Muscle layer of colon (tissue), 2 donors: ENCODE data around the gene MAN1A1.
"Not testable (repeated sequence)": the region's sequence is repeated elsewhere in the genome, so short reads cannot be mapped to it uniquely, and the experiment has no call there.

Source experiments
- H3K27ac ChIP-seq: one replicate; pipeline ENCODE4 v1.7.0; 2013; ENCODE audit warnings: low read depth, mild to moderate bottlenecking, low read length, moderate library complexity
- H3K27me3 ChIP-seq, 2 donors: one replicate each; pipeline ENCODE4 v1.7.0; 2013; ENCODE audit warnings: low read length in 2 of 2, mild to moderate bottlenecking in 2 of 2; ENCODE audit not compliant: insufficient read depth in 2 of 2, control insufficient read depth in 1 of 2
- H3K36me3 ChIP-seq: one replicate; pipeline ENCODE4 v1.7.0; 2013; ENCODE audit warnings: mild to moderate bottlenecking, low read length; ENCODE audit not compliant: insufficient read depth
- H3K4me1 ChIP-seq: one replicate; pipeline ENCODE4 v1.7.0; 2013; ENCODE audit warnings: mild to moderate bottlenecking, low read length; ENCODE audit not compliant: insufficient read depth
- H3K4me3 ChIP-seq, 2 donors: one replicate each; pipeline ENCODE4 v1.7.0; 2013; ENCODE audit warnings: low read length in 2 of 2, low read depth in 1 of 2, mild to moderate bottlenecking in 1 of 2, moderate library complexity in 1 of 2
- H3K9ac ChIP-seq: one replicate; pipeline ENCODE4 v1.7.0; 2013; ENCODE audit warnings: low read length
- H3K9me3 ChIP-seq: one replicate; pipeline ENCODE4 v1.7.0; 2013; ENCODE audit warnings: mild to moderate bottlenecking, low read length
- donor health status: abdominal sarcoma.
- donor health status: Adenocarcinoma of cecum.

MAN1A1 gene

DNA sequence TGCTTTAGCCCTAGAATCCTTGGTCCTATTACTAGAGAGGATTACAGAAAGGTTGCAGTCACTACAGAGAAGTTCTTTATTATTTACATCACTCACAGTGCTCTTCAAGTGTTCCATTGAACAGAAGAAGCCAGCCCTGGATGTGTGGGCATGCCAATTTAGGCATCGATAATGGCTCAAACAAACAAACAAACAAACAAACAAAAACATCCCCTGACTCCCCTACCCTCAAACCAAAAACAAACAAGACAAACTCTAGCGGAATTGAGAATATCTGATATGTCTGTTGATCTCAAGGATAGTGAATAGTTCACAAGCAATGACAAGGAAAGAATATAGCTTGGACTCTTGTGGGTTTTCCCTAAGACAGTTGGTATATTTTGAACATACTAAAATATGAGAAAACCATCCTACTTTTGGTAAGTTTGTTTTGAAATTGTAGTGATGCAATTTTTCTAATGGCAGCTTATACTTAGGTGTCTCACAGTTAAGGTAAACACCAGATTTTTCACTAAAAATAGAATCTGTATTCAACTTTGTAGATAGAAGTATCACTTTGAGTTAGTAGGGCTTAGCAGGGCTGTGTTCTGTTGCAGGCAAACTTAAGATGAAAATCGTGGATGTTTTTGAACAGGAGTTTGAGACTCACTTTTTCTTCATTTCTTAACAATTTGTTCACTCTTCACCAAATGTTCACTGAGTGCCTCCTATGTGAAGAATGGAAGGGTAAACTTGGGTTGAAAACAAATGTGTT is 178.3 kb downstream of the MAN1A1 start:
- Histone ChIP-seq H3K4me3 (no peak overlapping the region), H3K27me3 (no peaks in the 10 kb centered on the region), H3K27ac (no peak overlapping the region), H3K9ac (no peak overlapping the region), H3K4me1 (peaks cover 9% of the 10 kb centered on the region), H3K36me3 (no peaks in the 10 kb centered on the region), H3K9me3 (no peaks in the 10 kb centered on the region)

DNA sequence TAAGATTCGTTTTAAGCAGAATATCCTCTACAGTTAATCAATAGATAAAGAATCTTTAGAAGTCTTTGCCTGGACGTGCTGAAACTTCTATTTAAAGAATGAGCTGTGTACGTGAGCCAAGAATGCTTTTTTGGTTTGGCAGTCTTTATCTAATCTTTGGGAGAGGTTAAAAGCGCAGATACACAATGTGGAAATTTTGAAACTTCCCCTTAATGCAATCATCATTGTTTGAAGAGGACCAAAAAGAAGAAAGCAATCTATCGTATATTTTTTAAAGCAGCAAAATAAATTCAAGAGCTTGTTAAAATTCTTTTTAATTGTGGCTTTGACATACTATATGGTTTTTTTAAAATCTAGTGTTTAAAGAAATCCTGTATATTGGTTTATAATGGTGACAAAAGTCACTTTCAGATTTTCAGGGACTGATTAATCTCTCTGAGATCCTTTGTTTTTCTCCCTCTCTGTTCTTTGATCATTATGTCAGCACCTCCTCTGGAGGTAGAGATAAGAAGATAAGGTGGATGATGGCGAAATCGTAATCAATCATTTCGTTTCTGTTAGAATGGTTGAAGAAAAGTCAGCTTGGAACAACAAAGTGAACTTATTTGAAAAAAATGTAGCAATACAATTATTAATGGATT is 179.0 kb downstream of the MAN1A1 start:
- Histone ChIP-seq H3K4me3 (no peak overlapping the region), H3K9me3 (no peaks in the 10 kb centered on the region), H3K9ac (no peak overlapping the region), H3K27ac (no peak overlapping the region), H3K4me1 (peaks cover 9% of the 10 kb centered on the region), H3K36me3 (no peaks in the 10 kb centered on the region), H3K27me3 (no peaks in the 10 kb centered on the region)

DNA sequence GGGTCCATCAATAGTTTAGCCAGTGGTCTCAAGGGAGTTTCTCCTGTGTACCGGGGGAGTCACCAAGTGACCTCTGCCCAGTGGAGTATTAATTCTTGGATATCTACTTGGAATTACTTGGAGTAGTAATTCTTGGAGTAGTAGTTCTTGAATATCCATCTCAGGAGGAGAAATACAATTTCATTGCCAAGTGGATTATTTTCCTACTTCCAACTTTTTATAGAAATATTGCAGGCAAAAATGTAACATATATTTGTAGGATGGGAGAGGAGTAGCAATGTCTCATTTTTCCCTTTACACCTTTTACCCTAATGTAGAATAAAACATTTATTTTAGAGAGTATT is 179.5 kb downstream of the MAN1A1 start:
- no peak overlapping the region for H3K27ac ChIP-seq
- H3K27me3 ChIP-seq: no peaks in the 10 kb centered on the region
- no peaks in the 10 kb centered on the region for H3K9me3 ChIP-seq
- no peaks in the 10 kb centered on the region for H3K36me3 ChIP-seq
- H3K9ac ChIP-seq: no peak overlapping the region
- H3K4me3 ChIP-seq: no peak overlapping the region
- peaks cover 9% of the 10 kb centered on the region for H3K4me1 ChIP-seq

DNA sequence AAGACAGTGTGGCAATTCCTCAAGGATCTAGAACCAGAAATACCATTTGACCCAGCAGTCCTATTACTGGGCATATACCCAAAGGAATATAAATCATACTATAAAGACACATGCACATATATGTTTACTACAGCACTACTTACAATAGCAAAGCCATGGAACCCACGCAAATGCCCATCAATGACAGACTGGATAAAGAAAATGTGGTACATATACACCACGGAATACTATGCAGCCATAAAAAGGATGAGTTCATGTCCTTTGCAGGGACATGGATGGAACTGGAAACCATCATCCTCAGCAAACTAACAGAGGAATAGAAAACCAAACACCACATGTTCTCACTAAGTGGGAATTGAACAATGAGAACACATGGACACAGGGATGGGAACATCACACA is 180.2 kb downstream of the MAN1A1 start:
- not testable (repeated sequence) for H3K27ac ChIP-seq, H3K9me3 ChIP-seq, H3K4me1 ChIP-seq, H3K9ac ChIP-seq, H3K27me3 ChIP-seq, H3K4me3 ChIP-seq, H3K36me3 ChIP-seq

DNA sequence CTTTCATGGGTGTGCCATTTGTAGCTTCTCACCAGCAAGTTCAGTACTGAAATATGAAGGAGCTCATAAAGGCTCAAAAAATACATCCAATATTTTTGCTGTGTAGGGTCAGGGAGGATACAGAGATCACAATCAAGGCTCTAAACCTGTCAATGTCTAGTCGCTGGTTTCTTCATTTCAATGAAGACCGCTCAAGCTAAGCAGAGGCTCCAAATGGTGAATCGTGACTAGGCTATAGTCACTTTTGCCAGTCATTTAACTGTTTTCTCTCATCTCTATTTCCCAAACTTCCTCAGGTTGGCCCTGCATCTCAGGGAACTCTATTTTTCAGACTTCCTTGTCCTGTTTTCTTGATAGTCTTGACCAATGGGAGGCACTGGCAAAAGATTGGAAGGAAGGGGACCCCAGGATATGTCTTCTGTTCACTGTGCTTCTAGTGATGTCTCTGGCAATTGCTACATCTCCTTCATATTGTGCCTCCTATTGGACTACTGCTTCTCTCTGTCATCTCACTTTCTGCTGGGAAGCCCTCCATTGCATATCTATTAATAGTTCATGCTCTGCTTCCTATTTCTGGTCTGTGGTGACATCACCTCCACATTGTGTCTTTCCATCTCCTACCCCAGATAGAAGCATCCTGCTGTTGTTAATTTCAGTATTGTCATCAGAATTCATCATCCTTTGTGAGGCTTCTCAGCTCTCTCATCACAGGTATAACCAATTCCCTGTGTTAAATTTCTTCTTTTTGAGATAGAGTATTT is 183.4 kb downstream of the MAN1A1 start:
- no peaks in the 10 kb centered on the region for H3K27me3 ChIP-seq
- no peaks in the 10 kb centered on the region for H3K4me1 ChIP-seq
- H3K27ac ChIP-seq: no peak overlapping the region
- no peak overlapping the region for H3K4me3 ChIP-seq
- H3K9ac ChIP-seq: no peak overlapping the region
- no peaks in the 10 kb centered on the region for H3K9me3 ChIP-seq
- no peaks in the 10 kb centered on the region for H3K36me3 ChIP-seq

DNA sequence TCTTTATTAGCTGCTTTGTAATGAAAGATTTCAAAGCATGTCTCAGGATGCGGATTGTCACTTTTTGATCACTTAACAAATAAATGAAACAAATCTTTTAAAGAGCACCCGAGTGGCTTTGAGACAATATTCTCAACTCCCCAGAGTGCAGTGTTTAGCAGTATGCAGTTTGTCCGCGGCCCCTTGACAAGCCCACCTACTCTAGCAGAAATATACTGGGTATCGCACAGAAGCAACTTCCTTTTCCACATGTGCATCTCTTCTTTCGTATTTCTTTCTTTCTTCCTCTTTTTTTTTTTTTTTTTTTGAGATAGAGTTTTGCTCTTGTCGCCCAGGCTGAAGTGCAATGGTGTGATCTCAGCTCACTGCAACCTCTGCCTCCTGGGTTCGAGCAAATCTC is 186.6 kb downstream of the MAN1A1 start:
- no peak overlapping the region for H3K27ac ChIP-seq
- no peak overlapping the region for H3K4me3 ChIP-seq
- no peaks in the 10 kb centered on the region for H3K27me3 ChIP-seq
- H3K9ac ChIP-seq: no peak overlapping the region
- no peaks in the 10 kb centered on the region for H3K36me3 ChIP-seq
- no peaks in the 10 kb centered on the region for H3K9me3 ChIP-seq
- no peaks in the 10 kb centered on the region for H3K4me1 ChIP-seq

DNA sequence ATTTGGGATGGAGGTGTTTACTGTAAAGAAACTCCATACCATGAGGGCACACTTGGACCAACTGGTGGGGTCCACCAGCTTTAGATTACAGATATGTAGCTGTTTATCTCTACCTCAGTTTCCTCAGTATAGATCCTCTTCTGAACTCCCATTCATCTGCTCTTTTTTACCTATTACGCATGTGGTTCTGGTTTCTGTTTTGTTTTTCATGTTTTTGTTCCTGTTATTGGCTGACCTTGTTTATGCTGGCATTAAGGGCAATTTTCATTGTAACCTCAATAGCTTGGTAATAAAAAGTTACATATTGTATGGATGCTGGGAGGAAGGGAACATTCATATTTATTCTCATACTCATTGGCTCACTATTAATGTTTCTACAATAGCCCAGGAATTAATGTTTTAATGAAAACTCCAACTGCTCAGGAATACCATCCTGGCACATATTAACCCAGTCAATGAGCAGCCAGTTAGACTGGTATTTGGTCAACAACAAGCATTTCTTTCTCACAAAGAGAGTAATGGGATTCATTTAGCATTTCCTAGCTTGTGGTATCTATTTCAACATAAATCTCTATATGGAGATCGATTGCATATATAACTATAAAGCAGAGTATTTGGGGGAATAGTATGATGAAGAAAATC is 187.3 kb downstream of the MAN1A1 start:
- no peaks in the 10 kb centered on the region for H3K36me3 ChIP-seq
- H3K9me3 ChIP-seq: no peaks in the 10 kb centered on the region
- H3K9ac ChIP-seq: no peak overlapping the region
- no peak overlapping the region for H3K4me3 ChIP-seq
- no peaks in the 10 kb centered on the region for H3K27me3 ChIP-seq
- peaks cover 3% of the 10 kb centered on the region for H3K4me1 ChIP-seq
- no peak overlapping the region for H3K27ac ChIP-seq

DNA sequence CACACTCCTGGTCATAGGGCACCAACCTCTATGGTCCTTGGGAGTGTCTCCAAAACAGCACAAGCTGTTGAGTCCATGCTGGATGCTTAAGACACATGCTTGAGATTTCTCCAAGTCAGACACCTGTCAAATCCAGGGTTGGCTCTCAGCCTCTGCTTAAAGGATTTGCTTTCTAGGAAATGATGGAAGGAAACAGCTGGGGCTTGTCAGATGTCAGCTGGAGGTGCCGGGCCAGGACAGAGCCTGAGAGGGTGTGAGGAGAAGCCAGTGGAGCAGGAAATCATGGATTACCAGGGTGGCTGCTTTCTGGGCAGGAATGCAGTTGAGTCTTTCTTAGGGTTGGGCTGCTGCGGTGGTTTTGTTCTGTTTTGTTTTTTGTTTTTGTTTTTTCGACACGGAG is 188.1 kb downstream of the MAN1A1 start:
- H3K27me3 ChIP-seq: no peaks in the 10 kb centered on the region
- no peak overlapping the region for H3K27ac ChIP-seq
- no peaks in the 10 kb centered on the region for H3K36me3 ChIP-seq
- H3K9ac ChIP-seq: no peak overlapping the region
- no peaks in the 10 kb centered on the region for H3K9me3 ChIP-seq
- H3K4me1 ChIP-seq: peaks cover 10% of the 10 kb centered on the region
- no peak overlapping the region for H3K4me3 ChIP-seq

DNA sequence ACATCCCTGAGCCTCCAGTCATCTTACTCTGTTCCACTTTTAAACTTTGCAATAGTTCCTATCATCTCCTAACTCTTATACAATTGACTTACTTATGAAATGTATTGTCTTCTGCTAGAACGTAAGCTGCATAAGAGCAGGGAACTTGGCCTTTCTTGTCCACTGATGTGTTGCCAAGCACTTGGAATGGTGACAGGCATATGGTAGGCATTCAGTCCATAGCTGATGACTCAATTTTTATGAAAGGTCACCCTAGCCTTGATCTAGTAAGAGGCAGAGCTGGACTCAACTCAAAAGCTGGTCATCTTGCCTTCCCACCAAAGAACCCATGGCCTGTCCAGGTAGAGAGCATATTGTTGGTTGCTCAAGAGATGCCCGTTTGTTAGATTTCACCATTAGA is 188.7 kb downstream of the MAN1A1 start:
- H3K9me3 ChIP-seq: no peaks in the 10 kb centered on the region
- peaks cover 10% of the 10 kb centered on the region for H3K4me1 ChIP-seq
- no peaks in the 10 kb centered on the region for H3K36me3 ChIP-seq
- H3K9ac ChIP-seq: no peak overlapping the region
- no peak overlapping the region for H3K4me3 ChIP-seq
- H3K27ac ChIP-seq: no peak overlapping the region
- no peaks in the 10 kb centered on the region for H3K27me3 ChIP-seq

DNA sequence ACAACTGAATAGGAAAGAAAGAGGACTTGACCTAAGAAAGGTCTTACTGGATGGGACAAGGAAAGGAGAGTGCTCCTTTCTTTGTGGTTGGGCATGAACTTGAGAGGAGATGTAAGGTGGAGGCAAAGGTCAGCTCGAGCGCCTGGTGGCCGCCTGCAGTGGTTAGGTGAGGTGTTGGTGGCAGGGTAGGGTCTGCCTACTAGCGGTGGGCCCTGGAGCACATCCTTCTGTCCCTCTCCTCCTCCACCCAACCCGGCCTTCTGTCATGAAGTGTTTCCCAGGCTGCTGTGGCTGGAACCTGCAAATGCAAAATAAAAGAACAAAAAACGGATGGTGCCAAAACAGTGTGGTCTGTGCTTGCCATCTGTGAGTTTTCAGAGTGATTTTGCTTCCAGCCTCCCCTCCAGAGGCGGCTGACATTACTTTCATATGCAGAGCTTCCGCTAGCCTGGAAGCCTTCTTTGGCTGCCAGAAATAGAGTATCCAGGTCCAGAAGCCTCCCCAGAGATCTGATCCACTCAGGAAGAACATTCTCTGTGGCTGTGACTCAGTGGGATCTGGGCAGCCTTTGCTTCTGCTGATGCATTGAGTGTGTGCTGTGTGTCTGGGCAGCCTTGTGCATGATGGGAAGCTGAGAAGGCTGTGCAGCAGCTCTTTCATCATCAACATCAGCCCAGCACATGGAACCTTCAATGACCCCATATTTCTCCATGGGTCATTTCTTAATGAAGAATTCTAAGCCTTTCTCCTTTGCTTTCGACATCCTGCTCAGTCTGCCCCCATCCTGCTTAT is 191.3 kb downstream of the MAN1A1 start:
- no peaks in the 10 kb centered on the region for H3K27me3 ChIP-seq
- no peaks in the 10 kb centered on the region for H3K36me3 ChIP-seq
- H3K9me3 ChIP-seq: no peaks in the 10 kb centered on the region
- no peak overlapping the region for H3K4me3 ChIP-seq
- no peak overlapping the region for H3K27ac ChIP-seq
- peaks cover 10% of the 10 kb centered on the region for H3K4me1 ChIP-seq
- H3K9ac ChIP-seq: no peak overlapping the region

DNA sequence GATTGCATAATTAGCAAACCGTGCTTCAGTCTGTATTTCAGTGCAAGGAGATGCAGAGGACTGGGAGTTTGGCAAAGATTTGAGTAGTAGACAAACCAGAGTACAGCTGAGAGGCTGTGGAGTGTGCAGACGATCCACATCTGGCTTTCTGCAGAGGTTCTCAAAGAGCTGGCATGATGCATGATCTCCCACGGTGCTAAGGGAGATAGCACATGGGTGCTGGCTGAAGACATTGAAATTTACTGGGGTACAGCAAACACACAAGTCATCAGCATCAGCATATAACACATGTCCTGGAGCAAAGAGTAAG is 192.1 kb downstream of the MAN1A1 start:
- Histone ChIP-seq H3K4me1 (peaks cover 10% of the 10 kb centered on the region), H3K4me3 (peak overlapping the region in 1 of 2 donors; percentile 3), H3K36me3 (no peaks in the 10 kb centered on the region), H3K9me3 (no peaks in the 10 kb centered on the region), H3K27me3 (no peaks in the 10 kb centered on the region), H3K9ac (no peak overlapping the region), H3K27ac (no peak overlapping the region)
